Activated T-helper 17 cell treated with anti-CD3 and anti-CD28 coated beads, Interleukin-2, amount 50 U/mL, for 72 hours (primary cell): ENCODE results near the gene AFTPH. TPM values are rescaled to one million over a fixed set of nuclear protein-coding genes. Genes with fewer than 3 reads are reported as not detected.

Experiments used
- ATAC-seq: fragments of 150-1000 bp; cut with Tn5 transposase; replicated peaks from 2 replicates; pipeline ENCODE4 v1.10.0; 2021; ENCODE audit warnings: mild to moderate bottlenecking, moderate library complexity
- H3K27ac Mint-ChIP-seq: one replicate; pipeline ENCODE4 v1.8.0; 2022; ENCODE audit warnings: mixed read lengths
- H3K27me3 Mint-ChIP-seq: one replicate; pipeline ENCODE4 v1.8.0; 2022; ENCODE audit warnings: mixed read lengths
- H3K36me3 Mint-ChIP-seq: one replicate; pipeline ENCODE4 v1.8.0; 2022; ENCODE audit warnings: low read depth, mild to moderate bottlenecking, mixed read lengths
- H3K4me1 Mint-ChIP-seq: one replicate; pipeline ENCODE4 v1.8.0; 2022; ENCODE audit warnings: mixed read lengths
- H3K4me3 Mint-ChIP-seq: one replicate; pipeline ENCODE4 v1.8.0; 2022; ENCODE audit warnings: mild to moderate bottlenecking, mixed read lengths
- H3K9me3 Mint-ChIP-seq: one replicate; pipeline ENCODE4 v1.8.0; 2022; ENCODE audit warnings: mixed read lengths
- total RNA-seq, 2 donors: library from RNA; stranded (reverse); gene quantifications; one replicate each; pipeline ENCODE4 v1.2.3, GENCODE V29; 2022

Gene AFTPH
- total RNA-seq, 2 donors from 2014 or later: 32.3 to 49.8 TPM

DNA sequence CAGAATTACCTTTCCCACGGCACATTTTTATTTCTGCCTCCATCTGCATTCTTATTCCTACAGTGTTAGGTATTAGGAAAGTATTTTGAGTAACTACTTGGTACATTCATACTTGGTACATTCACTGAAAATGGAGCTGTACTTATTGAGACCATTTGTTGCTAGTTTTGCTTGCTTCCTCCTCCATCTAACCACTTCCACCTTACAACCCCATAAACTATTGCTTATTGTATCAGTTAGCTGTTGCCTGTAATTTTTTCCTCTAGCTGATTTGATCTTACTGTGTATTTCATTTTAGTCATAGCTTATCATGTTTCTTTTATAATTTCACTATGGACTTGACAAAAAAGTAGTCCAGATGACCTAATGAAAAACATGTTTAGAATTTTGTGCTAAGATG is 50.7 kb downstream of the AFTPH start:
- H3K27me3 Mint-ChIP-seq: no peaks in the 10 kb centered on the region
- H3K4me3 Mint-ChIP-seq: no peak overlapping the region
- no peak overlapping the region for H3K27ac Mint-ChIP-seq
- H3K9me3 Mint-ChIP-seq: no peaks in the 10 kb centered on the region
- H3K36me3 Mint-ChIP-seq: peaks cover 99% of the 10 kb centered on the region
- no peaks in the 10 kb centered on the region for H3K4me1 Mint-ChIP-seq
- ATAC-seq: no peak

- no peak overlapping the region for H3K4me3 Mint-ChIP-seq
- H3K36me3 Mint-ChIP-seq: peaks cover 89% of the 10 kb centered on the region
- H3K27ac Mint-ChIP-seq: no peak overlapping the region
- H3K27me3 Mint-ChIP-seq: no peaks in the 10 kb centered on the region
- ATAC-seq: no peak
- no peaks in the 10 kb centered on the region for H3K9me3 Mint-ChIP-seq
- no peaks in the 10 kb centered on the region for H3K4me1 Mint-ChIP-seq
Observed at GRCh38 chr2:64581018-64581417, 56.9 kb downstream of the AFTPH start.

DNA sequence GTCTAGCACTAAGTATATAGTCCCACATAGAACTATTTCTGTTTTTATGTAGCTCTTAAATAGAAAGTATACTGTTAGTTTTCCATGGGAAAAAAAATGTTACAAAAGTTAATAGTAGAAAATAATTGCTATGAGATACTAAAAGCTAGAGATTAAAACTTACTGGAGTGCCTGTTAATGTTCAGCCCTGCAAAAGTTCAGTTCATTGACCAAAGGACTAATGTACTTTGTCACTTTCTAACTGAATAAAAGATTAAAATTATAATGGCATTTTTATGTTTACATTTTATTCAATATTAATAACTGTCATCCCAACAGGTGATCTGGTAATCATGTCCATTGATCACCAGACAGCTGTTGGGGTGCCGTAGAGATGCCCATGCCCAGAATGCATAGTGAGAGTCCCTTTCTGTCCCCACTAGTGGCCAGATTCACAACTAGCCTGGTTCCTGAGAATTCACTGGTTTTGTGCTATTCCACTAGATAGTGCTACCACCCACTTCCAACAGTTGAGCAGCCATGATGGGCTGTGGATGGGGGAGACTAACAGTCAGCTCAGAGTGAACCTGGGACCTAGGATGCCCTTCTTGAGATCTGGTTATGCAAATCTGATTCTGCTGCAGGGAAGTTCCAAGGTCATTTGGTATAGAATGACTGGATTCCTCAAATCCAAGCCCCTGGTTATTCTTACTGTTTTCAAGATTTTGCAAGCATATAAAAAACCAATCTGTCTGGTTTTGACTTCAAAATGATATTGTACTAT is 57.8 kb downstream of the AFTPH start:
- Mint-ChIP-seq H3K9me3 (no peaks in the 10 kb centered on the region), H3K36me3 (peaks cover 87% of the 10 kb centered on the region), H3K4me3 (no peak overlapping the region), H3K27ac (no peak overlapping the region), H3K27me3 (no peaks in the 10 kb centered on the region), H3K4me1 (peaks cover 5% of the 10 kb centered on the region)
- ATAC-seq: no peak

- Mint-ChIP-seq H3K4me3 (no peak overlapping the region), H3K27me3 (no peaks in the 10 kb centered on the region), H3K27ac (no peak overlapping the region), H3K9me3 (no peaks in the 10 kb centered on the region), H3K4me1 (peaks cover 7% of the 10 kb centered on the region), H3K36me3 (peaks cover 87% of the 10 kb centered on the region)
- no peak for ATAC-seq
Observed at GRCh38 chr2:64582774-64583340, 58.7 kb downstream of the AFTPH start.

- ATAC-seq: no peak
- Mint-ChIP-seq H3K27ac (no peak overlapping the region), H3K4me3 (no peak overlapping the region), H3K4me1 (peaks cover 7% of the 10 kb centered on the region), H3K9me3 (no peaks in the 10 kb centered on the region), H3K36me3 (peaks cover 87% of the 10 kb centered on the region), H3K27me3 (no peaks in the 10 kb centered on the region)
Observed at GRCh38 chr2:64586054-64586453, 61.9 kb downstream of the AFTPH start.

- Mint-ChIP-seq H3K4me3 (no peak overlapping the region), H3K27me3 (no peaks in the 10 kb centered on the region), H3K9me3 (no peaks in the 10 kb centered on the region), H3K27ac (peak overlapping the region; percentile 51), H3K36me3 (peaks cover 94% of the 10 kb centered on the region), H3K4me1 (peaks cover 13% of the 10 kb centered on the region)
- ATAC-seq: no peak
Observed at GRCh38 chr2:64586883-64587481, 62.9 kb downstream of the AFTPH start.

DNA sequence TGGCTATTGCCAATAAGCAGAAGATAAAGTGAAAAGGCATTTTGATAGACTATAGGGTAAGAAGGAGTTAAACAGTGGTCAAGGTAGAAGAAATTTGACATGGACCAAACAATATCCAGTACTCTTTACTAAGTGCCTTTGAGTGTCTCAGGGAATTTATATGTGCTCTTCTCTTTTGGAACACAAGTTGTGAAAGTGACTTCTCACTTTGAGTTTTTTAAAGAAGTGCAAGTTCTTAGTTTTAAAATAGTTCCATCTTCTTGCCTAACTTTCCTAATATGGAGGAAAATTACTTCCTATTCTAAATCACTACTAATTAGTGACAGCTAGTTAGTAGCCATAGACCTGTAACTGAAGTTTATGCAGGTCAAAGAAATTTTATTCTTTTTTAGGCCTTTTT is 63.4 kb downstream of the AFTPH start:
- ATAC-seq: no peak
- H3K36me3 Mint-ChIP-seq: peaks cover 95% of the 10 kb centered on the region
- H3K4me3 Mint-ChIP-seq: no peak overlapping the region
- no peaks in the 10 kb centered on the region for H3K9me3 Mint-ChIP-seq
- H3K27me3 Mint-ChIP-seq: no peaks in the 10 kb centered on the region
- H3K27ac Mint-ChIP-seq: no peak overlapping the region
- H3K4me1 Mint-ChIP-seq: peaks cover 13% of the 10 kb centered on the region

DNA sequence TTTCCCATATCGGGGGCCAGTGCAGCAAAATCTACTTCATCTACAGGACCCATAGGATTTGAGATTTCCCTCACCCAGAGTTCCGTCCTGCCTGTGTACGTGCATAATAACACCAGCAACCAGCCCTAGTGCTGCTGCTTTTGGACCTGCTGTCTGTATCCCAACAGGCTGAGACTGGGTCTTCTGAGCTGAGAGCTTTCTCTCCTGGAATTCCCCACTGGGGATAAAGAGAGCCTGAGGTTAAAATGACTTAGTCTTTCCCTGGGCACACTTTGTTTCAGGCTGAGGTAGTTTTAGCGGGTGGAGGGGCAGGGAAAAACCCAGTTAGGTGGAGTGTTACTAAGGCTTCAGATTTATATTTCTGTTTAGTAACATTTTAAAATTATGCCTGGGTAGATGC is 67.1 kb downstream of the AFTPH start:
- no peak overlapping the region for H3K4me3 Mint-ChIP-seq
- no peaks in the 10 kb centered on the region for H3K9me3 Mint-ChIP-seq
- peak; percentile 81 for ATAC-seq
- peaks cover 19% of the 10 kb centered on the region for H3K4me1 Mint-ChIP-seq
- H3K27ac Mint-ChIP-seq: peak overlapping the region; percentile 16
- no peaks in the 10 kb centered on the region for H3K27me3 Mint-ChIP-seq
- H3K36me3 Mint-ChIP-seq: peaks cover 80% of the 10 kb centered on the region

DNA sequence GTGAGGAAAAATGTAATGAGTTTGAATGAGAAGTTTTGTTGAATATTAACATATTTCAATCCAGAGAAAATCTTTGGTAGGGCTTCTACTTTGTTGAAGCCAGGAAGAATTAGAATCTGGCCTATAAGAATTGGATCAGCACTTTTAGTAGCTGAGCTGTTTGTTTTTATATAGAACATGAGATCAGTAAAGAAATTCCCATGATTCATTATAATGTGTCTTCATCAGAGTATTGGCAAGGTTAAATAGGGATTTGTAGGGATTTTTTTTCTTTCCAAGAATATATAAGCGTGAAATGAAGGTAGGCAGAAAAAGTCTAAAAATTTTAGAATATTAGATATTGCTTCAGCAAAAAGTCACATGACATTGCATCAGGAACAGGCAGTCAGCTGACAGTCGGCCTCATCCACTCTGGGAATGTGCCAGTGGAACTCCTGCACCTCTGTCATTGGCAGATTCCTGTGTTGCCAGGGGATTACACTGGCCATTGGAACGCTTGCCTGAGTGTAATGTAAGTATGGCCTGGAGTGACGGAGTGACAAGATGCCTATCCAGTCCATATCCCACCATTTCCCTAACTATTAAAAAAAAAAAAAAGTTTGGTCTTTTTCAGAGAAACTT is 69.0 kb downstream of the AFTPH start:
- no peak overlapping the region for H3K27ac Mint-ChIP-seq
- H3K27me3 Mint-ChIP-seq: no peaks in the 10 kb centered on the region
- ATAC-seq: no peak
- no peak overlapping the region for H3K4me3 Mint-ChIP-seq
- H3K4me1 Mint-ChIP-seq: peaks cover 12% of the 10 kb centered on the region
- no peaks in the 10 kb centered on the region for H3K9me3 Mint-ChIP-seq
- peaks cover 62% of the 10 kb centered on the region for H3K36me3 Mint-ChIP-seq

GRCh38 chr2:64594226-64594989 is 70.3 kb downstream of the AFTPH start:
- Mint-ChIP-seq H3K9me3 (no peaks in the 10 kb centered on the region), H3K27me3 (no peaks in the 10 kb centered on the region), H3K27ac (peak overlapping the region; percentile 47), H3K36me3 (peaks cover 49% of the 10 kb centered on the region), H3K4me3 (no peak overlapping the region), H3K4me1 (peaks cover 17% of the 10 kb centered on the region)
- peak; percentile 80 for ATAC-seq

- no peak for ATAC-seq
Observed at GRCh38 chr2:64595397-64596176, 71.5 kb downstream of the AFTPH start.

DNA sequence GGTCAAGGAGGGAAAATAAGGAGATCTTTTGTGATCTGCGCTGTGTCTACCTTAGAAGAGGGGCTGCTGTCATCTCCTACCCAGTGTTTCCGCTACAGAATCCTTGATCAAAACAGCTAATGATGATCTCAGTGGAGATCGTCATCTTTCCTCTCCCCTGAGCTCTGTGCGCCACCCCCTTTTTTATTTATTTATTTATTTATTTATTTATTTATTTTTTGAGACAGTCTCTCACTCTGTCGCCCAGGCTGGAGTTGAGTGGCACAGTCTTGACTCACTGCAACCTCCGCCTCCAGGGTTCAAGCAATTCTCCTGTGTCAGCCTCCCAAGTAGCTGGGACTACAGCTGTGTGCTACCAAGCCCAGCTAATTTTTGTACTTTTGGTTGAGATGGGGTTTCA is 74.1 kb downstream of the AFTPH start:
- Mint-ChIP-seq H3K27ac (no peak overlapping the region), H3K9me3 (no peaks in the 10 kb centered on the region), H3K4me1 (peaks cover 14% of the 10 kb centered on the region), H3K4me3 (no peak overlapping the region), H3K36me3 (peaks cover 11% of the 10 kb centered on the region), H3K27me3 (no peaks in the 10 kb centered on the region)
- ATAC-seq: no peak

More at GRCh38 chr2:64595397-64596176, 71.5 kb downstream of the AFTPH start:
- no peaks in the 10 kb centered on the region for H3K27me3 Mint-ChIP-seq
- H3K9me3 Mint-ChIP-seq: no peaks in the 10 kb centered on the region
- H3K27ac Mint-ChIP-seq: no peak overlapping the region
- H3K36me3 Mint-ChIP-seq: peaks cover 37% of the 10 kb centered on the region
- H3K4me1 Mint-ChIP-seq: peaks cover 21% of the 10 kb centered on the region
- H3K4me3 Mint-ChIP-seq: no peak overlapping the region

DNA sequence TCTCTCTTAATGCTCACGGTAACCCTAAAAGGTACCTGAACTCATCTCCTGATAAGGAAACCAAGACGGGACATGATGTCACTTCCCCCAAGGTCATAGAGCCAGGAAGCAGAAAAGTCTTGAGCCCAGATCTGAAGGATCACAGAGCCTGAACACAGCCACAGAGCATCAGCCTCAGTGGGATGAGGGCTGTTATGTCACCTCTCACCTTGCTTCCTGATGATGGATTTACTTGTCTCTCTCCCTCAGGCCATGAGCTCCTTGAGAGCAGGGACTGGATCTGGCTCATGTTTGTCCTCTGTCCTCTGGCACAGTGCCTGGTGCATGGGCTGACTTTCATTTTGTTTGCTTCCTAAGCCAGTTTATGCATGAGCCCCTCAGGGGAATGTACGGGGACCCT is 75.3 kb downstream of the AFTPH start:
- no peaks in the 10 kb centered on the region for H3K27me3 Mint-ChIP-seq
- ATAC-seq: no peak
- H3K9me3 Mint-ChIP-seq: peaks cover 4% of the 10 kb centered on the region
- H3K4me3 Mint-ChIP-seq: no peak overlapping the region
- H3K36me3 Mint-ChIP-seq: peaks cover 3% of the 10 kb centered on the region
- H3K27ac Mint-ChIP-seq: peak overlapping the region; percentile 19
- H3K4me1 Mint-ChIP-seq: peaks cover 13% of the 10 kb centered on the region
